Esophagus squamous epithelium (tissue), 5 donors: Measurements from ENCODE around the gene EDN2. TPM values are rescaled to one million over a fixed set of nuclear protein-coding genes. Genes with fewer than 3 reads are reported as not detected.

Experiments used
- DNase-seq: peaks from one replicate; lab custom pipeline; 2025; lab: John Stamatoyannopoulos, UW
- H3K27ac ChIP-seq, 4 donors: fragments of 200-600 bp; sonication (generic); one replicate each; pipeline ENCODE4 v1.5.1; 2016 to 2019; ENCODE audit warnings: mild to moderate bottlenecking in 1 of 4
- H3K27me3 ChIP-seq, 4 donors: fragments of 200-600 bp; sonication (generic); 1 replicate in 3 of 4; 2 replicates in 1 of 4; pipeline versions ENCODE4 v1.5.1 to v1.6.0; 2017 to 2021; ENCODE audit warnings: antibody characterized with exemption in 1 of 4
- H3K36me3 ChIP-seq, 3 donors: fragments of 200-600 bp; sonication (generic); one replicate each; pipeline ENCODE4 v1.5.1; 2016 to 2019
- H3K4me1 ChIP-seq, 3 donors: fragments of 200-600 bp; sonication (generic); one replicate each; pipeline ENCODE4 v1.5.1; 2017 to 2019
- H3K4me3 ChIP-seq, 4 donors: fragments of 200-600 bp; sonication (generic); 1 replicate in 3 of 4; 2 replicates in 1 of 4; pipeline ENCODE4 v1.5.1; 2016 to 2019; ENCODE audit warnings: mild to moderate bottlenecking in 2 of 4, moderate library complexity in 1 of 4
- H3K9me3 ChIP-seq, 3 donors: fragments of 200-600 bp; sonication (generic); one replicate each; pipeline ENCODE4 v1.5.1; 2016 to 2019
- CTCF ChIP-seq, 6 experiments: fragments of 450-650 bp in 4 of 6; fragments of 200-600 bp in 2 of 6; sonication (generic) in 2 of 6; IDR thresholded peaks; one replicate each; pipeline ENCODE4 v1.5.1; 2016 to 2019; ENCODE audit warnings: antibody characterized with exemption in 6 of 6, mild to moderate bottlenecking in 4 of 6, moderate library complexity in 4 of 6
- POLR2A ChIP-seq, 4 donors: fragments of 450-650 bp; IDR thresholded peaks; one replicate each; pipeline ENCODE4 v1.6.1; 2017; ENCODE audit warnings: antibody characterized with exemption in 4 of 4, mild to moderate bottlenecking in 4 of 4, moderate library complexity in 3 of 4
- WGBS, 2 donors: methylation state at CpG; one replicate each; pipeline ENCODE4 v1.1.5; 2018; 5-methylcytosine and 5-hydroxymethylcytosine counted together
- intact Hi-C: fragments of 100-400 bp; cut with DNase I; formaldehyde crosslinking; loops from one replicate; pipeline ENCODE4 v1.15.0; 2022
- total RNA-seq, 4 donors: library from RNA; depleted of rRNA; stranded (reverse); fragments of >200 nt; gene quantifications; one replicate each; pipeline ENCODE4 v1.1.0, GENCODE V29; 2016
- donor health status: DM: yes; HTN: yes; CAD: no.

Gene EDN2
- total RNA-seq, 4 donors from 2014 or later, result 0.35 to 18.3 (median 1.4) TPM

GRCh38 chr1:41476807-41477361 is 7.6 kb downstream of the EDN2 start:
- H3K4me1 ChIP-seq, result peaks cover 36 to 67% (median 37%) of the 10 kb centered on the region in 3 donors
- intact Hi-C loops, result no loop called here
- peak overlapping the region; percentile 29 to 77 (median 72) for H3K27ac ChIP-seq
- no peaks in the 10 kb centered on the region for H3K27me3 ChIP-seq
- H3K4me3 ChIP-seq, result no peak overlapping the region
- WGBS, 2 donors, result 51 to 60% methylated on average over 3 to 11 of the region's 11 CpGs
- no peaks in the 10 kb centered on the region for H3K9me3 ChIP-seq
- no peak for DNase-seq
- TF ChIP-seq POLR2A (IDR thresholded peaks at IDR 0.05) (no peak), CTCF (IDR thresholded peaks at IDR 0.05) (no peak)
- no peaks in the 10 kb centered on the region for H3K36me3 ChIP-seq

DNA sequence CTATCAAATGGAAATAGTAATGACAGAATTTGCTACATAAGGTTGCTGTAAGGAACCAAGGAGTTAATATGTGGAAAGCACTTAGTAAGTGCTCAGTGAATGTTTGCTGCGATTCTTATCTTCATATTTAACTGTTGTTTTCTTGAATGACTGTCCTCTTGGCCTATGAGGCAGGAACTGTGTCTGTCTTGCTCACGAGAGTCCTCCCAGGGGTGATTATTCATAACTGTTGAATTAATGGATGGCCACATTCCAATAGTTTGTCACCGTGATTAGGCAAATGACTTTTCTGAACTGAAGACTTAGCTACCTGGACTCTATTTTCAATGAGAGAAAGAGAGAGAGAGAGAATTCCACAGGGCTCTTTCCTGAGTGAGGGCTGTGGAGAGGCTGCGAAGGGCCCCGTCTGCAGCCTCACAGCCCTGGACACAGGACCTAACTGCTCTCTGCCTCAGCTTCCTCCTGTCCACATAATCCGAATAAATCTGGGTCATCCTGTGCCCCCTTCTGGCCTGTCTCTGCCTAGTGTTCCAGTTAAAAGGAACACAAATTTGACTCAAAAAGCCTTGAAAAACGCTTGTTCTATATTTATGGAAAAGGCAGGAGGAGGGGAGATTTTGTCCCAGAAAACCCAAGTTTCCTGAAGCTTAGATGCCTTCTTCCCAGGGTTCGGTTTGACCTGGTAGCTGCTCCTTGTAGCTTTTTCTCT is 8.5 kb downstream of the EDN2 start:
- intact Hi-C loops, result no loop called here
- TF ChIP-seq CTCF (IDR thresholded peaks at IDR 0.05), result no peak
- TF ChIP-seq POLR2A (IDR thresholded peaks at IDR 0.05), result no peak
- no peak for DNase-seq
- Histone ChIP-seq H3K36me3 (no peaks in the 10 kb centered on the region), H3K27ac (peak overlapping the region in 3 of 4 donors; percentile 71 to 77 (median 72)), H3K9me3 (no peaks in the 10 kb centered on the region), H3K27me3 (no peaks in the 10 kb centered on the region), H3K4me3 (no peak overlapping the region), H3K4me1 (peaks cover 36 to 65% (median 36%) of the 10 kb centered on the region in 3 donors)
- WGBS, 2 donors, result 42 to 53% methylated on average over 4 to 7 of the region's 8 CpGs

DNA sequence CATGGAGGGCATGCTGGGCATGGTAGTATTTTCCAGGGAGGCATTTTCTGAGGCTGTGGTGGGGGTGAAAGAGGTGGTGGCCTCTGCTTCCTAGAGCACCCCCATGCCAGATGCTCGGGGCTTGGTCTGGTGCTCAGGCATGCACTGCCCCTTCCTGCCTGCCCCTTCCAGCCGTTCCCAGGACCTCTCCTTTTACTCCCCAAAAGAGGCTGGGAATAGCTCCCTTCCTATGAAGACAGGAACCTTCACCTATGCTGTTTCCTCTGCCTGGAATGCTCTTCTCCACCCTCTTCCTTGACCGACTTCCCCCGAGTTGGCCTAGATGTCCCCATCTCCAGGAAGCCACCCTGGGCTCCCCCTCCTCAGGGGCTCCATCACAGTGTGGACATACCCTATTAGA is 9.1 kb downstream of the EDN2 start:
- no peaks in the 10 kb centered on the region for H3K27me3 ChIP-seq

GRCh38 chr1:41474490-41475271 is 9.8 kb downstream of the EDN2 start:
- Histone ChIP-seq H3K27ac (peak overlapping the region; percentile 41 to 77 (median 72)), H3K4me1 (peaks cover 36 to 63% (median 36%) of the 10 kb centered on the region in 3 donors), H3K9me3 (no peaks in the 10 kb centered on the region), H3K36me3 (no peaks in the 10 kb centered on the region), H3K4me3 (no peak overlapping the region), H3K27me3 (no peaks in the 10 kb centered on the region)
- TF ChIP-seq POLR2A (IDR thresholded peaks at IDR 0.05), result no peak
- peak in 1 of 6 experiments; percentile 7 for TF ChIP-seq CTCF (IDR thresholded peaks at IDR 0.05)
- 45 to 56% methylated on average over 5 to 17 of the region's 17 CpGs for WGBS, 2 donors
- intact Hi-C loops, result no loop called here
- no peak for DNase-seq

More for the DNA sequence above, 9.1 kb downstream of the EDN2 start:
- Histone ChIP-seq H3K9me3 (no peaks in the 10 kb centered on the region), H3K4me1 (peaks cover 36 to 65% (median 36%) of the 10 kb centered on the region in 3 donors), H3K36me3 (no peaks in the 10 kb centered on the region), H3K4me3 (no peak overlapping the region), H3K27ac (peak overlapping the region in 3 of 4 donors; percentile 71 to 77 (median 72))
- WGBS, 2 donors, result 60 to 86% methylated on average over 1 to 3 of the region's 4 CpGs
- TF ChIP-seq POLR2A (IDR thresholded peaks at IDR 0.05) (no peak), CTCF (IDR thresholded peaks at IDR 0.05) (no peak)
- intact Hi-C loops, result no loop called here
- DNase-seq, result no peak
